GM18858 (cell line): ENCODE data around the gene ZNG1F.
"Not testable (repeated sequence)": the region's sequence is repeated elsewhere in the genome, so short reads cannot be mapped to it uniquely, and the experiment has no call there.

ENCODE experiments used
- ATAC-seq: cut with Tn5 transposase; IDR thresholded peaks from one replicate; pipeline ENCODE4 v1.9.1; 2021; ENCODE audit not compliant: unreplicated experiment

The ZNG1F gene

GRCh38 chr9:41189217-41189616 is at the start of gene ZNG1F:
TSS of gene ZNG1F (minus strand) at chr9:41189317. CDS start at chr9:41189258, 59 bp downstream.
- not testable (repeated sequence) for ATAC-seq

- ATAC-seq, result not testable (repeated sequence)
Observed at GRCh38 chr9:41237110-41237749, 48.1 kb upstream of the ZNG1F start.

GRCh38 chr9:41236486-41237109 is 47.5 kb upstream of the ZNG1F start:
- ATAC-seq, result not testable (repeated sequence)

- ATAC-seq, result peak; percentile 100
Observed at GRCh38 chr9:41234811-41235805, 46.0 kb upstream of the ZNG1F start.

- not testable (repeated sequence) for ATAC-seq
Observed at GRCh38 chr9:41234221-41234620, 45.1 kb upstream of the ZNG1F start.

GRCh38 chr9:41232326-41232725 is 43.2 kb upstream of the ZNG1F start:
- not testable (repeated sequence) for ATAC-seq

GRCh38 chr9:41230418-41230817 is 41.3 kb upstream of the ZNG1F start:
- not testable (repeated sequence) for ATAC-seq

GRCh38 chr9:41229408-41230401 is 40.6 kb upstream of the ZNG1F start:
- ATAC-seq, result no peak

- not testable (repeated sequence) for ATAC-seq
Observed at GRCh38 chr9:41219831-41220230, 30.7 kb upstream of the ZNG1F start.

GRCh38 chr9:41188439-41188838 is 678 bp downstream of the ZNG1F start:
- ATAC-seq, result not testable (repeated sequence)

GRCh38 chr9:41174994-41175393 is 14.1 kb downstream of the ZNG1F start:
- ATAC-seq, result not testable (repeated sequence)

- ATAC-seq, result not testable (repeated sequence)
Observed at GRCh38 chr9:41150116-41150515, 39.0 kb downstream of the ZNG1F start.

- not testable (repeated sequence) for ATAC-seq
Observed at GRCh38 chr9:41141878-41142277, 47.2 kb downstream of the ZNG1F start.

- ATAC-seq, result not testable (repeated sequence)
Observed at GRCh38 chr9:41128581-41128980, 60.5 kb downstream of the ZNG1F start, which contains the start of gene FOXD4L6. TSS of gene FOXD4L6 (minus strand) at chr9:41128681. CDS start at chr9:41128383, 298 bp downstream.

GRCh38 chr9:41126746-41127446 is 62.2 kb downstream of the ZNG1F start:
- not testable (repeated sequence) for ATAC-seq

- not testable (repeated sequence) for ATAC-seq
Observed at GRCh38 chr9:41125936-41126335, 63.2 kb downstream of the ZNG1F start.

- ATAC-seq, result not testable (repeated sequence)
Observed at GRCh38 chr9:41125109-41125658, 63.9 kb downstream of the ZNG1F start.

GRCh38 chr9:41124250-41125108 is 64.6 kb downstream of the ZNG1F start:
- ATAC-seq, result not testable (repeated sequence)
